Left ventricle myocardium inferior (tissue), 1 donor: Measurements from ENCODE around the gene BCL6B. TPM values are rescaled to one million over a fixed set of nuclear protein-coding genes. Genes with fewer than 3 reads are reported as not detected.

Experiments used
- DNase-seq: peaks from one replicate; pipeline ENCODE4 v3.0.0-alpha.2; 2020
- H3K27ac ChIP-seq: fragments of 200-600 bp; replicated peaks from 2 replicates; pipeline ENCODE4 v1.8.0; 2021
- H3K27me3 ChIP-seq: fragments of 200-600 bp; 2 replicates; pipeline ENCODE4 v1.8.0; 2021; ENCODE audit warnings: low read depth
- H3K36me3 ChIP-seq: fragments of 200-600 bp; 2 replicates; pipeline ENCODE4 v1.8.0; 2021
- H3K4me1 ChIP-seq: fragments of 200-600 bp; 2 replicates; pipeline ENCODE4 v1.8.0; 2021
- H3K4me3 ChIP-seq: fragments of 200-600 bp; 2 replicates; pipeline ENCODE4 v1.8.0; 2021; ENCODE audit warnings: mild to moderate bottlenecking, moderate library complexity
- H3K9me3 ChIP-seq: fragments of 200-600 bp; replicated peaks from 2 replicates; pipeline ENCODE4 v1.8.0; 2021
- intact Hi-C: fragments of 100-400 bp; cut with micrococcal nuclease; formaldehyde crosslinking; loops from one replicate; pipeline ENCODE4 v1.11.0; 2022
- total RNA-seq: library from RNA; stranded (reverse); fragmentation: NEBNext Ultra II Directional; extraction: Animal tissue kit (Norgen Biotek cat#: 25700); gene quantifications from one replicate; pipeline ENCODE4 v1.2.1, GENCODE V29; 2021
- TF ChIP-seq, protein P1 (sequence below): fragments of 200-600 bp; IDR thresholded peaks from 2 replicates; pipeline ENCODE4 v1.8.0; 2021; ENCODE audit warnings: antibody characterized with exemption, mild to moderate bottlenecking, borderline replicate concordance
- donor health status: DM: no; HTN: yes; CAD: no; lungs with severe emphysema.

BCL6B gene
- total RNA-seq, 1 donor from 2014 or later = 13.7 TPM

DNA sequence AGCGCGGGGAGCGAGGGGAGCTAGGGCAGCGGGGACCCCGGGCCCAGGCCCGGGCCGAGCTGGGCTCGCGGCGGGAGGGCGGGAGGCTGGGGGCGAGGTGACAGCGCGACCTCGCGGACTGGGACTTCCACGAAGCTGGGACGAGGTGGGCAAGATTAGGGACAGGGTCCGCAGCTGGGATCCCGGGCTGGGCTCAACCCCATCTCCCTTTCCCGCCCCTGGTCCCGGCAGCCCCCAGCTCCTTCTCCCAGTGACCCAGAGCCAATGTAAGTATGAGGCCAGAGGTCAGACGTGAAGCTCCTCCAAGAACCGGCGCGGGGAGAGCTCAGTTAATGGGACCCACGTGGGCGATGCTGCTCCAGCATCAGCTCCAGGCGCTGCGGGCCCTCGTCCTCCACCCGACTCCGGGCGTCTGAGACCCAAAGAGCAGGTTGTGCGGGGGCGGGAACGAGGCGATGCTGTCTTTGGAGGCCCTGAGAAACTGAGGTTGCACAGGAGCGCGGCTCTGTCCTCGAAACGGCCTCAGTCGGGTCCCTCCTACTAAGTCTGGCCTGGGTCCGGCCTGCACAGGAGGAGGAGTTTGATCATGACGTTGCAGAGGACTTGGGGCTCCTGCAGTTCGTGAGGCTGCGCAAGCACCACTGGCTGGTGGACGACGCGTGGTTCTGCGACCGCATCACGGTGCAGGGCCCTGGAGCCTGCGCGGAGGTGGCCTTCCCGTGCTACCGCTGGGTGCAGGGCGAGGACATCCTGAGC, 26.4 kb upstream of the BCL6B start:
- DNase-seq = no peak
- H3K4me1 ChIP-seq = peaks cover 19% of the 10 kb centered on the region
- peaks cover 34% of the 10 kb centered on the region for H3K36me3 ChIP-seq
- peak overlapping the region; percentile 56 for H3K4me3 ChIP-seq
- no peaks in the 10 kb centered on the region for H3K9me3 ChIP-seq
- TF ChIP-seq, protein P1, sequence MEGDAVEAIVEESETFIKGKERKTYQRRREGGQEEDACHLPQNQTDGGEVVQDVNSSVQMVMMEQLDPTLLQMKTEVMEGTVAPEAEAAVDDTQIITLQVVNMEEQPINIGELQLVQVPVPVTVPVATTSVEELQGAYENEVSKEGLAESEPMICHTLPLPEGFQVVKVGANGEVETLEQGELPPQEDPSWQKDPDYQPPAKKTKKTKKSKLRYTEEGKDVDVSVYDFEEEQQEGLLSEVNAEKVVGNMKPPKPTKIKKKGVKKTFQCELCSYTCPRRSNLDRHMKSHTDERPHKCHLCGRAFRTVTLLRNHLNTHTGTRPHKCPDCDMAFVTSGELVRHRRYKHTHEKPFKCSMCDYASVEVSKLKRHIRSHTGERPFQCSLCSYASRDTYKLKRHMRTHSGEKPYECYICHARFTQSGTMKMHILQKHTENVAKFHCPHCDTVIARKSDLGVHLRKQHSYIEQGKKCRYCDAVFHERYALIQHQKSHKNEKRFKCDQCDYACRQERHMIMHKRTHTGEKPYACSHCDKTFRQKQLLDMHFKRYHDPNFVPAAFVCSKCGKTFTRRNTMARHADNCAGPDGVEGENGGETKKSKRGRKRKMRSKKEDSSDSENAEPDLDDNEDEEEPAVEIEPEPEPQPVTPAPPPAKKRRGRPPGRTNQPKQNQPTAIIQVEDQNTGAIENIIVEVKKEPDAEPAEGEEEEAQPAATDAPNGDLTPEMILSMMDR = no peak
- intact Hi-C loops = no loop called here
- no peak overlapping the region for H3K27ac ChIP-seq
- no peaks in the 10 kb centered on the region for H3K27me3 ChIP-seq

DNA sequence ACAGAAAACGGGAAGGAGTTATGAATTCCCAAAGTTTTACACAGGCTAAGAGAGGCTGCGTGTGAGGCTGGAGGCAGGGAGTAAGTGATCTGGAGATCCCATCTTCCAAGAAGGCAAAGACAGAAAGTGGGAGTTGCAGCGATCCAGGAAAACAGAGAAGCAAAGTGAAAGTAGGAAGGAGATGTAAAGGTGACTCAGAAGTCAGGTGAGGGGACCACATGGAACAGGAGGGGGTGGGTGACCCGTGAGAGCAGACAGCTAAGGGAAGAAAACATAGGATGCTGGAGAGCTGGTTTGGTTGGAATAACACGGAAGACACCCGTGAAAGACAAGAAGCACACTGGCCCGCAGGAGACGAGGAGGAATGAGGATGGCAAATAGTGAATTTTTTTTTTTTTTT, 25.7 kb upstream of the BCL6B start:
- H3K9me3 ChIP-seq = no peaks in the 10 kb centered on the region
- H3K36me3 ChIP-seq = peaks cover 41% of the 10 kb centered on the region
- no peak overlapping the region for H3K27ac ChIP-seq
- H3K4me1 ChIP-seq = peaks cover 19% of the 10 kb centered on the region
- no peaks in the 10 kb centered on the region for H3K27me3 ChIP-seq
- TF ChIP-seq, protein P1 = no peak
- DNase-seq = no peak
- H3K4me3 ChIP-seq = no peak overlapping the region
- intact Hi-C loops = no loop called here

GRCh38 chr17:6998855-6999508, 23.9 kb upstream of the BCL6B start:
- no peak overlapping the region for H3K4me3 ChIP-seq
- H3K36me3 ChIP-seq = peaks cover 56% of the 10 kb centered on the region
- TF ChIP-seq, protein P1 = no peak
- no peaks in the 10 kb centered on the region for H3K9me3 ChIP-seq
- no peak overlapping the region for H3K27ac ChIP-seq
- no peaks in the 10 kb centered on the region for H3K27me3 ChIP-seq
- DNase-seq = no peak
- H3K4me1 ChIP-seq = peaks cover 13% of the 10 kb centered on the region
- intact Hi-C loops = no loop called here

- H3K4me3 ChIP-seq = no peak overlapping the region
- peaks cover 56% of the 10 kb centered on the region for H3K36me3 ChIP-seq
- intact Hi-C loops = loop anchor here (5.0 kb wide), 1 partner anchor 89 kb away; no protein-coding TSS in a partner anchor
- H3K9me3 ChIP-seq = no peaks in the 10 kb centered on the region
- TF ChIP-seq, protein P1 = peak; percentile 56
- peaks cover under 1% of the 10 kb centered on the region for H3K4me1 ChIP-seq
- no peak overlapping the region for H3K27ac ChIP-seq
- H3K27me3 ChIP-seq = no peaks in the 10 kb centered on the region
- no peak for DNase-seq
Observed at GRCh38 chr17:7001318-7001961, 21.4 kb upstream of the BCL6B start.

DNA sequence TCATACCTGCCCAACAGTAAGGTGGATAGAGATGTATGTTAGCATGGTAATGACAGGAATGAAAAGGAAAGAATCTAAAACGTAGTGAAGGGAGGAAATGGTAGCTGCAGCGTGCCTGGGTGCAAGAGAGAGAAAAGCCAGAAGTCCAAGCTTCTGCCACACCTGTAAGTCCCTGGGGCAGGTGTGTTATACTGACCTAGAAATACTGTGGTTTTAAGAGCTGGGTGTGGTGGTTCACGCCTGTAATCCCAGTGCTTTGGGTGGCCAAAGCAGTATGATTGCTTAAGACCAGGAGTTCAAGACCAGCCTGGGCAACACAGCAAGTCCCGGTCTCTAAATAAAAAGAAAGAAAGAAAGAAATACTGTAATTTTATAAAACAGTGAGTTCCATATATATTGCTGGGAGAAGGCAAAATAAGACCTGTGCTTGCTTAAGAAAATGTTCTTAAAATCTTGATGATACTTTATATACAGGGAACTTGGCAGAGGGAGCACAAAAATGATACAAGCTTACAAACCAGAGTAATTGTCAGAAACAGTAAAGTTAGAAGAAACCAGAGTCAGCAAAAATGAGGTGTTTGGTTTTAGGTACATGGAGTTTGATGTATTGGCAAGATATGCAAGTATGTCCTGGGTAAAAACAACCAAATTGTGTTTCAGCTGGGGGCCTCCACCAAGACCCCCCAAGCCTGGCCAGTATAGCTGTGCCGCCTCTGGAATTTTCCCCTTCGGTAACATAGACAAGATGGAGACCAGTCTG, 20.4 kb upstream of the BCL6B start:
- H3K9me3 ChIP-seq = no peaks in the 10 kb centered on the region
- DNase-seq = no peak
- H3K4me1 ChIP-seq = no peaks in the 10 kb centered on the region
- H3K27me3 ChIP-seq = no peaks in the 10 kb centered on the region
- intact Hi-C loops = loop anchor here (5.0 kb wide), 1 partner anchor 90 kb away; no protein-coding TSS in a partner anchor
- H3K27ac ChIP-seq = no peak overlapping the region
- H3K36me3 ChIP-seq = peaks cover 56% of the 10 kb centered on the region
- TF ChIP-seq, protein P1 = no peak
- H3K4me3 ChIP-seq = no peak overlapping the region
